Psoas muscle (tissue), 8 donors: Measurements from ENCODE around the gene ERVW-1. TPM values are rescaled to one million over a fixed set of nuclear protein-coding genes. Genes with fewer than 3 reads are reported as not detected.

Source experiments
- ATAC-seq, 4 donors: fragments of 200-7000 bp; cut with Tn5 transposase; one replicate each; pipeline ENCODE4 v1.9.1; 2020; ENCODE audit warnings: moderate library complexity in 3 of 4, mild to moderate bottlenecking in 2 of 4
- DNase-seq, 2 donors: peaks; one replicate each; pipeline ENCODE4 v3.0.0-alpha.2; 2020
- H3K27ac ChIP-seq: fragments of 200-600 bp; one replicate; pipeline ENCODE4 v1.8.0; 2022
- H3K27me3 ChIP-seq, 3 donors: fragments of 200-600 bp in 1 of 3; one replicate each; pipeline versions ENCODE4 v1.6.1 to v1.8.0; 2013 to 2022; ENCODE audit warnings: low read length in 2 of 3, mild to moderate bottlenecking in 2 of 3, moderate library complexity in 1 of 3; ENCODE audit not compliant: insufficient read depth in 3 of 3
- H3K36me3 ChIP-seq, 2 donors: fragments of 200-600 bp in 1 of 2; one replicate each; pipeline versions ENCODE4 v1.6.1 to v1.8.0; 2013 to 2022; ENCODE audit warnings: low read depth in 1 of 2, mild to moderate bottlenecking in 1 of 2, moderate library complexity in 1 of 2; ENCODE audit not compliant: insufficient read depth in 1 of 2
- H3K4me1 ChIP-seq: fragments of 200-600 bp; one replicate; pipeline ENCODE4 v1.8.0; 2022
- H3K4me3 ChIP-seq: fragments of 200-600 bp; one replicate; pipeline ENCODE4 v1.8.0; 2022; ENCODE audit warnings: mild to moderate bottlenecking
- H3K9me3 ChIP-seq: fragments of 200-600 bp; one replicate; pipeline ENCODE4 v1.8.0; 2022
- WGBS, 3 donors: extraction: QIAGEN DNeasy Blood & Tissue Kit; methylation state at CpG; one replicate each; pipeline versions ENCODE4 v1.1.6 to v1.1.7; 2013; 5-methylcytosine and 5-hydroxymethylcytosine counted together
- intact Hi-C, 2 donors: fragments of 100-400 bp; cut with DNase I; formaldehyde crosslinking; loops; one replicate each; pipeline versions ENCODE4 v1.11.0 to v1.14.2; 2022
- polyA plus RNA-seq, 3 donors: library from polyadenylated mRNA; stranded (reverse); fragments of 200-250 nt; gene quantifications; one replicate each; pipeline ENCODE4 v1.2.3, GENCODE V29; 2013
- total RNA-seq, 4 donors: library from RNA; stranded (reverse); fragmentation: NEBNext Ultra II Directional in 2 of 4; extraction: Animal tissue kit (Norgen Biotek cat#: 25700) in 2 of 4; gene quantifications; one replicate each; pipeline versions ENCODE4 v1.2.1 to v1.2.4, GENCODE V29; 2021 to 2023
- TF ChIP-seq, protein P1 (sequence below): fragments of 200-600 bp; IDR thresholded peaks from one replicate; pipeline ENCODE4 v1.8.0; 2022; ENCODE audit warnings: antibody characterized with exemption
- donor health status: healthy with polysubstance abuse.
- donor health status: DM: no; HTN: no; CAD: no; lungs with moderate emphysema.
- donor health status: Bipolar disorder and iron deficiency.
- donor health status: healthy.
- donor health status: DM: yes; HTN: yes; CAD: no.
- donor health status: DM: no; HTN: no; CAD: no.
- donor health status: DM: no; HTN: no; CAD: no.
- donor health status: DM: yes; HTN: yes; CAD: no.

ERVW-1 gene
- total and polyA plus RNA-seq, 7 donors, result 0.03 TPM; not detected in 6

DNA sequence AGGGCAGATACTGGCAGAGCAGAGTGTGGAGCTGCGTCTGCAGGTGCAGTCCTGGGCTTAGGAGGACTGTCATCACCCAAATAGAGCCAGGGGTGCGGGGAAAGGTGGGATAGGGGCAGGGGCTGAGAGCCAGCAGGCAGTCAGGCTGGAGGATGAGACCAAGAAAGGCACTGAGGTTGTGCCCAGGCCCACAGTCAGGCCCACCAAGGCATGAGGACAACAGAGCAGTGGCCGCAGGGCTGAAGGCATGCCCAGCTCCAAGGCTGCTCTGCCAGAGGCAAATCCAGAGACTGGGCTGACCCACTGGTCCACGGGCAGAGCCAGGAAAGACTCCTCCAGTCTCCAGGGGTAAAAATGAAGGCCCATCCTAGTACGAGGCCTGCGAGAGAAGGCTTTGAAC is 54.8 kb downstream of the ERVW-1 start:
- H3K27ac ChIP-seq, result no peak overlapping the region
- no peak overlapping the region for H3K4me3 ChIP-seq
- TF ChIP-seq, protein P1, sequence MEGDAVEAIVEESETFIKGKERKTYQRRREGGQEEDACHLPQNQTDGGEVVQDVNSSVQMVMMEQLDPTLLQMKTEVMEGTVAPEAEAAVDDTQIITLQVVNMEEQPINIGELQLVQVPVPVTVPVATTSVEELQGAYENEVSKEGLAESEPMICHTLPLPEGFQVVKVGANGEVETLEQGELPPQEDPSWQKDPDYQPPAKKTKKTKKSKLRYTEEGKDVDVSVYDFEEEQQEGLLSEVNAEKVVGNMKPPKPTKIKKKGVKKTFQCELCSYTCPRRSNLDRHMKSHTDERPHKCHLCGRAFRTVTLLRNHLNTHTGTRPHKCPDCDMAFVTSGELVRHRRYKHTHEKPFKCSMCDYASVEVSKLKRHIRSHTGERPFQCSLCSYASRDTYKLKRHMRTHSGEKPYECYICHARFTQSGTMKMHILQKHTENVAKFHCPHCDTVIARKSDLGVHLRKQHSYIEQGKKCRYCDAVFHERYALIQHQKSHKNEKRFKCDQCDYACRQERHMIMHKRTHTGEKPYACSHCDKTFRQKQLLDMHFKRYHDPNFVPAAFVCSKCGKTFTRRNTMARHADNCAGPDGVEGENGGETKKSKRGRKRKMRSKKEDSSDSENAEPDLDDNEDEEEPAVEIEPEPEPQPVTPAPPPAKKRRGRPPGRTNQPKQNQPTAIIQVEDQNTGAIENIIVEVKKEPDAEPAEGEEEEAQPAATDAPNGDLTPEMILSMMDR, result no peak
- no peaks in the 10 kb centered on the region for H3K9me3 ChIP-seq
- ATAC-seq (no peak), DNase-seq (no peak)
- H3K4me1 ChIP-seq, result no peaks in the 10 kb centered on the region
- intact Hi-C loops, result loop anchor here in 1 of 2 donors (10.0 kb wide), 1 partner anchor 632 kb away; no protein-coding TSS in a partner anchor
- H3K36me3 ChIP-seq, result no peaks in the 10 kb centered on the region
- H3K27me3 ChIP-seq, result peaks cover 0 to 11% (median 0%) of the 10 kb centered on the region in 3 donors
- 89 to 97% (median 96%) methylated on average over 6 of the region's 6 CpGs for WGBS, 3 donors

DNA sequence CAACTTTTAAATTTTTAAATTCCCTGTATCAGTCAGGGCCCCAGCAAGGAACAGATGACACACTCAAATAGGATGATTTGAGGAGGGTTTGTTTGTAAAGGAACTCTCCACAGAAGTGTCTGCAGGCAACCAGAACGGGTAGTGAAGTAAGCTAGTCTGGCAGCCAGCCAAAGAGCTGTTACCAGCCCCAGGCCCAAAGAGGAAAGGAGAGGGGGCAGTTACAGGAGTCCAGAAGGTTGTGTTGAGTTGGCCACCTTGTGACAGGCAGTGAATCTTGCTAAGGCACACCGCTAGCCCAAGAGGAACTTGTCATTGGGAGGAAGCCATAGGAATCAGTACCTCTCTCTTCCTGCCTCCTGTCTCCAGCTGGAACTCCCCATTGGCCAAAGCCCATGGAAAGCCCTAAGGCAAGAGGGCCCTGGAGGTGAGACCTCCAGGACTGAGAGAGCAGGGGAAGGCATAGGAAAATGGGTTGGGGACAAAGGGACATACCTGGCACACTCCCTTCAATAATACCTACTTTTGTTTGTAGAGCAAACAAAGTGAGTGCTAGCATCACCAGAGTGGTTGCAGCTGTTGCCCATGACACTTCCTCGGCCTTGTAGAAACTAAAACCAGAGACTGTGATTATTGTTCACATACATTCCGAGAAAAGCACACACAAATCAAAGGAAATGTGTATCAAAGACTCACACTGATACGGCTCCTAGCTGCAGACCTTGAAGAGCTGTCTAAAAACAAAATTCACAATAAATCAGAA is 55.9 kb downstream of the ERVW-1 start:
- no peaks in the 10 kb centered on the region for H3K36me3 ChIP-seq
- peaks cover 0 to 11% (median 0%) of the 10 kb centered on the region in 3 donors for H3K27me3 ChIP-seq
- 59 to 66% (median 60%) methylated on average over 5 of the region's 5 CpGs for WGBS, 3 donors
- ATAC-seq (no peak), DNase-seq (no peak)
- intact Hi-C loops, result loop anchor here in 1 of 2 donors (10.0 kb wide), 1 partner anchor 633 kb away; no protein-coding TSS in a partner anchor
- H3K4me1 ChIP-seq, result no peaks in the 10 kb centered on the region
- no peak overlapping the region for H3K27ac ChIP-seq
- TF ChIP-seq, protein P1, result no peak
- no peak overlapping the region for H3K4me3 ChIP-seq
- no peaks in the 10 kb centered on the region for H3K9me3 ChIP-seq

Other genes starting within 250 kb of the ERVW-1 start
- gene KRIT1, start 232.0 kb downstream of the ERVW-1 start, total RNA-seq, result 10 to 100 TPM; 23.5 to 30.5 (median 26.7) TPM
- gene KRIT1, start 232.0 kb downstream of the ERVW-1 start, polyA plus RNA-seq, result 10 to 100 TPM; 12.4 to 31.7 (median 14.0) TPM
- gene ANKIB1, start 232.0 kb downstream of the ERVW-1 start, total RNA-seq, result 10 to 100 TPM; 23.3 to 31.9 (median 26.7) TPM
- gene ANKIB1, start 232.0 kb downstream of the ERVW-1 start, polyA plus RNA-seq, result 10 to 100 TPM in 1 of 3 donors, 1 to 10 TPM in 2; 4.9 to 14.6 (median 7.3) TPM
- 10 to 100 TPM in 2 of 4 donors, 1 to 10 TPM in 2; 7.4 to 12.2 (median 9.0) TPM for gene GATAD1, start 30.5 kb downstream of the ERVW-1 start, total RNA-seq
- gene GATAD1, start 30.5 kb downstream of the ERVW-1 start, polyA plus RNA-seq, result 10 to 100 TPM in 2 of 3 donors, 1 to 10 TPM in 1; 8.9 to 12.5 (median 10.7) TPM
- gene PEX1, start 50.6 kb upstream of the ERVW-1 start, total RNA-seq, result 10 to 100 TPM; 11.1 to 14.2 (median 11.8) TPM
- gene PEX1, start 50.6 kb upstream of the ERVW-1 start, polyA plus RNA-seq, result 1 to 10 TPM; 3.9 to 7.5 (median 6.7) TPM
- 10 to 100 TPM in 2 of 4 donors, 1 to 10 TPM in 2; 7.7 to 15.8 (median 10.3) TPM for gene RBM48, start 50.8 kb upstream of the ERVW-1 start, total RNA-seq
- 10 to 100 TPM in 2 of 3 donors, 1 to 10 TPM in 1; 9.2 to 28.0 (median 12.7) TPM for gene RBM48, start 50.8 kb upstream of the ERVW-1 start, polyA plus RNA-seq
- 10 to 100 TPM in 2 of 4 donors, 1 to 10 TPM in 2; 9.1 to 16.3 (median 11.1) TPM for gene FAM133B, start 112.4 kb upstream of the ERVW-1 start, total RNA-seq
- gene FAM133B, start 112.4 kb upstream of the ERVW-1 start, polyA plus RNA-seq, result 10 to 100 TPM; 16.3 to 23.1 (median 17.4) TPM